ENCODE measurements around the gene L1CAM.

DNA sequence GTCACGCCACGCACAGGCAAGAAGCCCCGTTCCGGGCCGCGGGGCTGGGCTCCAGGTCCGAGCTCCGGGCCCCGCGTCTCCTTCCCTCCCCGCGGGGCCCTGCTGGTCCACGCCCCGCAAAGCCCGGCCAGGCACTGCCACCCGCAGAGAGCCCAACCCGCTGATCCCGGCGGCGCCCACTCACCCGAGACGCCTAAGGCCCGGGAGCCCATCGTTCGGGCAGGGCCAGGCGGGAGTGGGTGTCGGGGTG lies 56.5 kb downstream of the L1CAM start:
- TF ChIP-seq, protein P1, sequence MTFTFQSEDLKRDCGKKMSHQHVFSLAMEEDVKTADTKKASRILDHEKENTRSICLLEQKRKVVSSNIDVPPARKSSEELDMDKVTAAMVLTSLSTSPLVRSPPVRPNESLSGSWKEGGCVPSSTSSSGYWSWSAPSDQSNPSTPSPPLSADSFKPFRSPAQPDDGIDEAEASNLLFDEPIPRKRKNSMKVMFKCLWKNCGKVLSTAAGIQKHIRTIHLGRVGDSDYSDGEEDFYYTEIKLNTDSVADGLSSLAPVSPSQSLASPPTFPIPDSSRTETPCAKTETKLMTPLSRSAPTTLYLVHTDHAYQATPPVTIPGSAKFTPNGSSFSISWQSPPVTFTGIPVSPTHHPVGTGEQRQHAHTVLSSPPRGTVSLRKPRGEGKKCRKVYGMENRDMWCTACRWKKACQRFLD (tag by site-specific recombination; IDR thresholded peaks at IDR 0.05) = no peak
- TF ChIP-seq SETDB1 (IDR thresholded peaks at IDR 0.05; ENCODE audit: insufficient read length, low read length) (no peak), ZNF776 (tag by site-specific recombination; IDR thresholded peaks at IDR 0.05; ENCODE audit: borderline replicate concordance) (no peak), ZNF174 (tag by site-specific recombination; IDR thresholded peaks at IDR 0.05) (no peak), MZF1 (tag by site-specific recombination; IDR thresholded peaks at IDR 0.05; ENCODE audit: borderline replicate concordance) (no peak), ZNF571 (tag by site-specific recombination; IDR thresholded peaks at IDR 0.05) (no peak), ZNF555 (tag by site-specific recombination; conservative IDR thresholded peaks at IDR 0.05) (no peak), ZNF223 (tag by site-specific recombination; IDR thresholded peaks at IDR 0.05) (no peak), ZNF664 (tag by site-specific recombination; IDR thresholded peaks at IDR 0.05) (no peak), ZNF311 (tag by site-specific recombination; IDR thresholded peaks at IDR 0.05; ENCODE audit: borderline replicate concordance) (no peak)
- TF ChIP-seq, protein P2, sequence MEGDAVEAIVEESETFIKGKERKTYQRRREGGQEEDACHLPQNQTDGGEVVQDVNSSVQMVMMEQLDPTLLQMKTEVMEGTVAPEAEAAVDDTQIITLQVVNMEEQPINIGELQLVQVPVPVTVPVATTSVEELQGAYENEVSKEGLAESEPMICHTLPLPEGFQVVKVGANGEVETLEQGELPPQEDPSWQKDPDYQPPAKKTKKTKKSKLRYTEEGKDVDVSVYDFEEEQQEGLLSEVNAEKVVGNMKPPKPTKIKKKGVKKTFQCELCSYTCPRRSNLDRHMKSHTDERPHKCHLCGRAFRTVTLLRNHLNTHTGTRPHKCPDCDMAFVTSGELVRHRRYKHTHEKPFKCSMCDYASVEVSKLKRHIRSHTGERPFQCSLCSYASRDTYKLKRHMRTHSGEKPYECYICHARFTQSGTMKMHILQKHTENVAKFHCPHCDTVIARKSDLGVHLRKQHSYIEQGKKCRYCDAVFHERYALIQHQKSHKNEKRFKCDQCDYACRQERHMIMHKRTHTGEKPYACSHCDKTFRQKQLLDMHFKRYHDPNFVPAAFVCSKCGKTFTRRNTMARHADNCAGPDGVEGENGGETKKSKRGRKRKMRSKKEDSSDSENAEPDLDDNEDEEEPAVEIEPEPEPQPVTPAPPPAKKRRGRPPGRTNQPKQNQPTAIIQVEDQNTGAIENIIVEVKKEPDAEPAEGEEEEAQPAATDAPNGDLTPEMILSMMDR (tag by site-specific recombination; IDR thresholded peaks at IDR 0.05) = no peak
- TF ChIP-seq, protein P3, sequence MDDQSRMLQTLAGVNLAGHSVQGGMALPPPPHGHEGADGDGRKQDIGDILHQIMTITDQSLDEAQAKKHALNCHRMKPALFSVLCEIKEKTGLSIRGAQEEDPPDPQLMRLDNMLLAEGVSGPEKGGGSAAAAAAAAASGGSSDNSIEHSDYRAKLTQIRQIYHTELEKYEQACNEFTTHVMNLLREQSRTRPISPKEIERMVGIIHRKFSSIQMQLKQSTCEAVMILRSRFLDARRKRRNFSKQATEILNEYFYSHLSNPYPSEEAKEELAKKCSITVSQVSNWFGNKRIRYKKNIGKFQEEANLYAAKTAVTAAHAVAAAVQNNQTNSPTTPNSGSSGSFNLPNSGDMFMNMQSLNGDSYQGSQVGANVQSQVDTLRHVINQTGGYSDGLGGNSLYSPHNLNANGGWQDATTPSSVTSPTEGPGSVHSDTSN (CRISPR knock-in tag; IDR thresholded peaks at IDR 0.05) = no peak
- TF ChIP-seq, protein P4, sequence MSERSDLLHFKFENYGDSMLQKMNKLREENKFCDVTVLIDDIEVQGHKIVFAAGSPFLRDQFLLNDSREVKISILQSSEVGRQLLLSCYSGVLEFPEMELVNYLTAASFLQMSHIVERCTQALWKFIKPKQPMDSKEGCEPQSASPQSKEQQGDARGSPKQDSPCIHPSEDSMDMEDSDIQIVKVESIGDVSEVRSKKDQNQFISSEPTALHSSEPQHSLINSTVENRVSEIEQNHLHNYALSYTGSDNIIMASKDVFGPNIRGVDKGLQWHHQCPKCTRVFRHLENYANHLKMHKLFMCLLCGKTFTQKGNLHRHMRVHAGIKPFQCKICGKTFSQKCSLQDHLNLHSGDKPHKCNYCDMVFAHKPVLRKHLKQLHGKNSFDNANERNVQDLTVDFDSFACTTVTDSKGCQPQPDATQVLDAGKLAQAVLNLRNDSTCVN (tag by site-specific recombination; optimal IDR thresholded peaks at IDR 0.05) = no peak

All from HEK293 (cell line).